CD4-positive, alpha-beta T cell treated with Interleukin-15 for 1 hour (primary cell): ENCODE data around the gene CYBA.

Experiments
- DNase-seq: peaks from one replicate; pipeline ENCODE4 v3.0.0-alpha.2; 2020

CYBA gene

GRCh38 chr16:88659160-88659559 is 8.3 kb upstream of the CYBA start:
- no peak for DNase-seq

GRCh38 chr16:88658714-88659113 is 7.9 kb upstream of the CYBA start:
- DNase-seq: no peak

GRCh38 chr16:88657371-88657770 is 6.5 kb upstream of the CYBA start:
- no peak for DNase-seq

GRCh38 chr16:88656291-88656980 is 5.6 kb upstream of the CYBA start:
- DNase-seq: no peak

GRCh38 chr16:88655733-88656281 is 5.0 kb upstream of the CYBA start:
- DNase-seq: no peak

GRCh38 chr16:88655053-88655732 is 4.3 kb upstream of the CYBA start:
- DNase-seq: no peak

DNA sequence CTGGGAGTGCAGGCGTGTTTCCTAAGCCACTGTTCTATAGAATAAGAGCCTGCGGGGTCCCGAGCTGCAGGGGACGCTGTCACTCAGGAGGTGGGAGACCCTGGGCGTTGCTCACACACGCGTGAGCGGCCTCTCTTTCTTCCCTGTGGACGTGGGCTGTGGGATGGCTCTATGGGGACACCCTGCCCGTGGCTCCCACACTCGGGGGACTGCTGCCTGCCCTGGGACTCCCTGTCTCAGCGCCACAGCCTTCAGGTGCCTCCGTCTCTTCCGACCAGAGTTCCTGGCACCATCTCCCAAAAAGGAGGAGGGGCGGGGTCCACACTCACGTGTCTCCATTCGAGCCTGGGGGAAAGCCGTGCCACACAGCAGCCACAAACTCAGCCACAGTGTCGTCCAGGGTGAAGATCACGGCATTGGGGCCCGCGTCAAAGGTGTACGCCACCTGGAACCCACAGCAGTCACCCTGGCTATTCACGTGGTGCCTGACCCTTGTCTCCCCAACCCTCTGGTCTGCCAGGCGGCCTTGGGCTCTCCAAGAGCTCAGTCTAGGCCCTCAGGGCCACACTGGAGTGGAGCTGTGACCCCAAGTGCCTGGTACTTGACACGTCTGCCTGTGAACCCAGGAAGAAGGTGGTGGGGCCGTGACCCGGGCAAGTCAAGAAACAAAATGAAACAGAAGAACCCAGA is 3.7 kb upstream of the CYBA start:
- no peak for DNase-seq

DNA sequence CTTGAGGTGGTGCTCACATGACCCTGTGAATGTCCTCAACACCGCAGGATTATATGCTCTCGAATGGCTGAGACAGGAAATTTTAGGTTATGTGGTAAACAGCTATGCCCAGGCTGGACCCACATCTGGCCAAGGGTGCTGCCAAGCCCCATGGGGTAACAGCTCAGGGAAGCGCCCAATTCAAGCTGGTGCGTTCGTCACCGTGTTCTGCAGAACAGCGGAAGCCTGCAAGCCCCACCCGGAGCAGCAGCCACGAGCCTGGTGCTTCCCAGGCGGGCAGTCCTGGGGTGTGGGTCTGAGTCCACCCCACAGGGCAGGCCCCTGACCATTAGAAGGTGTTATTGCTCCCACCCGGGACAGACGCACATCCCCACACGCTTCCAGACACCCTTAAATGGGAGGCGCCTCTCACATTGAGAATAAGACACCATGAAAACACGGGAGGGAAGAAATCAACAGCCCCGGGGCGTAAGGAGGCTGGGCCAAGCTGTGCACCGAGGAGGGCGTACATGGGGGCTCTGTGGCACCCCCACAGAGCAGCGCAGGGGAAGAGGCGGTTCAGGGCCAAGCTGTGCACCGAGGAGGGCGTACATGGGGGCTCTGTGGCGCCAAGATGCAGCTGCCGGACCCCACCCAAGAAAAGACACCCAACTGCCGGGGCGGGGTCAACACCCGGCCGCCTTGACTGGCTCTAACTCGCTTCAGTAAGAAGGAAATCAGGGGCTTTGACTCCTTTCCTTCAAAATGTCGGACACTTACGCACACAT is 2.9 kb upstream of the CYBA start:
- DNase-seq: peak; percentile 33

GRCh38 chr16:88653101-88653500 is 2.2 kb upstream of the CYBA start:
- no peak for DNase-seq

- DNase-seq: no peak
Observed at GRCh38 chr16:88652762-88653063, 1.9 kb upstream of the CYBA start.

GRCh38 chr16:88651989-88652761 is 1.3 kb upstream of the CYBA start:
- no peak for DNase-seq

DNA sequence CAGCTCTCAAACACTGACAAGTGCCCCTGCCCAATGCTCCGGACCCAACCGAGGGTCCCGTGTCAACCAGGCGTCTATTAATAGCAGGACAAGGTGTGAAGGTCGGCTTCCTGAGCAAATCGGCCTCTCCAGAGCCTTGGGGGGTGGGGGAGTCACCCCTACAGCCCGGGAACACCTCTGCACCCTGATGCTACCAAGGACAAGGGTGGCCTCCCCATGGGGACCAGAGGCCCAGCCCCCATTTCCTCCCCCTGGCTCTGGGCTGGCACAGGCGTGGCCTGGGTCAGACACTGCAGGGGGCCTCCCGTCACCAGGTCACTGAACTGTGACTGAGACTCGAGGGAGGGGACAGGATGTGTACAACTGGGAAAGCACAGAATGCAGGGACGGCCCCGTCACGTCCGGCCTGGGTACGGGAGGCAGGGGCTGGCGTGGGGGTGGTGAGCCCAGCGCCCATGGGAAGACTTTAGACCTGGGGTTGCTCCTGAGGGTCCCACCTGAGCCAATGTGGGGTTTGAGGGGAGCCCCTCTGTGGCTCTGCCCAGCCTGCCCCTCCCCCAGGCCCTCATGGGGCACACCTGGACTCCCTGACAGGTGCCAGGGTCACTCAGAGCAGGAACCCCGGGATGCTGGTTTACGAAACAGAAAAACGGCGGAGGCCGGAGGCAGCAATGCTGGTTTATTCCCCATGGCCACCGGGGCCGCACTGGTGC is 579 bp upstream of the CYBA start:
- DNase-seq: peak; percentile 88

- peak; percentile 52 for DNase-seq
Observed at GRCh38 chr16:88649924-88650748, 717 bp downstream of the CYBA start.

DNA sequence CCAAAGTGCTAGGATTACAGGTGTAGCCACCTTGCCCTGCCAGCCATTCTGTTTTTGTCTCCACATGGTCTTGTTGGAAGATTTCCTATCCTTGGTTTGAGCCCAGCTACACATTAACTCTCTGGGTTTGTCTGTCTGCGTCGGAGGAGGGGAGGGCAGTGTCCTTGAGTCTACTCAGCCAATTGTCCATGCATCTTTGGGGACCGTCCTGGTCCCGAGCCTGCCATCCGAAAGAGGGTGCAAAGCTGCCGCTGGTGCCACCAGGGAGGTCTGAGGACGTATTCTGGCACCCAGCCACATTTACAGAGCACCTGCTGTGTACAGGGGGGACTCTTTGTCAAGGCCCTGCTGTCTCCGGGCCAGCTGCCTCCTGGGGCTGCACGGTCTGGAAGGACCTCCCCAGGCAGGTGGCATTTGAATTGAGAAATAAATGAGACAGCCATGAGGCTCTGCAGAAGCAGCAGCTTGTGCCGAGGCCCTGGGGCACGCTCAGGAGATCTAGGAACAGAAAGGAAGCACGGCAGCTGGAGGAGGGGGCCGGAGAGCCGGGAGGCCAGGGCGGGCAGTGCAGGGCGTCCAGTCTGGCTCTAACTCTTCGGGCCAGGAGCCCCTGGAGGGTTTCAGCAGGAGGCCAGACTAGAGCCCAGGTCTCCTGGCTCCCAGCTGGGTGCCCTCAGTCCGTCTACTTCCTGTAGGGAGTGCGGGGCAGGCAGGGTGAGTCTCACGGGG is 1.5 kb downstream of the CYBA start:
- no peak for DNase-seq

DNA sequence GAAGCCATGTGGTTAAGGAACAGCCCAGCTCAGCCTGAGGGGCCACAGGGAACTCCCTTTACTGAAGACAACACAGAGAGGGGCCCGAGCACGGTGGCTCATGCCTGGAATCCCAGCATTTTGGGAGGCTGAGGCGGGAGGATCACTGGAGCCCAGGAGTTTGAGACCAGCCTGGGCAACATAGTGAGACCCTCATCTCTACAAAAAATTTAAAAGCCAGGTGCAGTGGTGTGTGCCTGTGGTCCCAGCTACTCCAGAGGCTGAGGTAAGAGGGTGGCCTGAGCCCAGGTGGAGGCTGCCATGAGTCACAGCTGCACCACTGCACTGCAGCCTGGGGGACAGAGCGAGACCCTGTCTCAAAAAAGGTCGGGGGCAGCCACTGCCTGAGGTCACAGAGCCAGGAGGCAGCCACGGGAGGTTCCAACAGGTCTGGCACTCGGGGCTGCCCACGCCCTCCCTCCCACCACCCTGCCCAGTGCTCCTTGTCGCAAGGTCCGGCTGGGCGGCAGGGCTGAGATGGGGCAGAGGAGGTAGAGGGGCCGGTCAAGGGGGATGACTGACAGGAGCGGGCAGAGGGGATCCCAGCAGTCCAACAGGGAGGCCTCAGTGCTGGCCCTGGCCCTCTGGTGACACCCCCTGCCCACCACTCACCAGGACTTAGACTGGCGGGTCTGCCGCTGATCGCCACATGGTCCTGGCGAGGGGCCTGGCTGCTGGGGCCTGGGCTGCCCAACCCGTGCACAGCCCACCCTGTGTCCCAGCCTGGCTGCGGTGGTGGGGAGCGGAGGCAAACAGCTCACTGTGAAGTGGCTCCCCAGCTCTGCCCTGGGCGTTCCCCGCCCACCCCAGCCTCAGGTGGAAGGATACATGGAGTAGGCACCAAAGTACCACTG is 3.4 kb downstream of the CYBA start:
- DNase-seq: no peak

GRCh38 chr16:88646345-88647034 is 4.4 kb downstream of the CYBA start:
- no peak for DNase-seq

DNA sequence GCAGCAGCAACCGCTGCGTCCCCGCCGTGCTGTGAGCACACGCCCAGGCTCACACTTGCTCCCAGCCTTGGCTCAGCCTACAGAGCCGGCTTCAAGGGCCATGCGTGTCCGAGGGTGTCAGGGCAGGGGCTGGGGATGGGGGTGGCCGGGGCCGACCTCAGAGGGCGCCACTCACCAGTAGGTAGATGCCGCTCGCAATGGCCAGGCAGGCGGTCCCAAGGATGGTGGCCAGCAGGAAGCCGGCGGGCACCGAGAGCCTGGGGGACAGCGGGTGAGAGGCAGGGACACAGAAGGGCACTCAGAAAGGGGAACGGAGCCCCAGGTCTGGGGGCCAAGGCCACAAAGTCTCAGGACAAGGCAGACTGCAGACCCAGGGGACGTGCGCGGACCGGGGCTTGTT is 4.9 kb downstream of the CYBA start:
- no peak for DNase-seq

DNA sequence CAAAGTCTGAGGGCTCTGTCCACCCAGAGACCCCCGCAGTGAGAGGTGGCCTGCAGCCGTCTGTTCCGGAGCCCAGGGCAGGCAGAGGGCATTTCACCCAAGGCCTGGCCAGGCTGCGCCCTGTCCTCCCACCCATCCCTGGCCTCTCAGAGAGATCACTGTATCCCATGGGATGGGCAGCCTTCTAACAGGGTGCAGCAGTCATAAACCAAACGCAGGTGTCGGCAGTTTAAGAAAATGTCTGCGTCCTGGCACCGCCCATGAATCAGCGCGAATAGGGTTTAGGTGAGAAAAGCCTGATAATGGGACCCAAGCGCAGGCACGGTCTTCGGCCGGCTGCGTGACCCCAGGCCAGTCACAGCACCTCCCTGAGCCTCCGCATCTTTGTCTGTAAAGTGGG is 5.4 kb downstream of the CYBA start:
- DNase-seq: no peak

- DNase-seq: no peak
Observed at GRCh38 chr16:88643644-88643932, 7.3 kb downstream of the CYBA start.
